SK-N-SH treated with all-trans-retinoic acid at 6 μM for 48 hours (cell line): Measurements from ENCODE around the gene SLC25A20.

Experiments
- BACH2 ChIP-seq: fragments of 250-450 bp; sonication (Bioruptor Pico); IDR thresholded peaks from 2 replicates; pipeline ENCODE4 v1.9.0; 2021; ENCODE audit warnings: mild to moderate bottlenecking, borderline replicate concordance
- GLIS3 ChIP-seq: fragments of 250-450 bp; sonication (Bioruptor Pico); IDR thresholded peaks from 2 replicates; pipeline ENCODE4 v1.5.0; 2020; ENCODE audit warnings: mild to moderate bottlenecking, moderate library complexity
- TOX ChIP-seq: fragments of 250-450 bp; sonication (Bioruptor Pico); IDR thresholded peaks from 2 replicates; pipeline ENCODE4 v1.8.0; 2021; ENCODE audit warnings: mild to moderate bottlenecking, moderate library complexity, borderline replicate concordance
- ZFP30 ChIP-seq: fragments of 450-650 bp; formaldehyde crosslinking; IDR thresholded peaks from 2 replicates; pipeline ENCODE4 v1.5.0; 2022; ENCODE audit warnings: mild to moderate bottlenecking, moderate library complexity

DNA sequence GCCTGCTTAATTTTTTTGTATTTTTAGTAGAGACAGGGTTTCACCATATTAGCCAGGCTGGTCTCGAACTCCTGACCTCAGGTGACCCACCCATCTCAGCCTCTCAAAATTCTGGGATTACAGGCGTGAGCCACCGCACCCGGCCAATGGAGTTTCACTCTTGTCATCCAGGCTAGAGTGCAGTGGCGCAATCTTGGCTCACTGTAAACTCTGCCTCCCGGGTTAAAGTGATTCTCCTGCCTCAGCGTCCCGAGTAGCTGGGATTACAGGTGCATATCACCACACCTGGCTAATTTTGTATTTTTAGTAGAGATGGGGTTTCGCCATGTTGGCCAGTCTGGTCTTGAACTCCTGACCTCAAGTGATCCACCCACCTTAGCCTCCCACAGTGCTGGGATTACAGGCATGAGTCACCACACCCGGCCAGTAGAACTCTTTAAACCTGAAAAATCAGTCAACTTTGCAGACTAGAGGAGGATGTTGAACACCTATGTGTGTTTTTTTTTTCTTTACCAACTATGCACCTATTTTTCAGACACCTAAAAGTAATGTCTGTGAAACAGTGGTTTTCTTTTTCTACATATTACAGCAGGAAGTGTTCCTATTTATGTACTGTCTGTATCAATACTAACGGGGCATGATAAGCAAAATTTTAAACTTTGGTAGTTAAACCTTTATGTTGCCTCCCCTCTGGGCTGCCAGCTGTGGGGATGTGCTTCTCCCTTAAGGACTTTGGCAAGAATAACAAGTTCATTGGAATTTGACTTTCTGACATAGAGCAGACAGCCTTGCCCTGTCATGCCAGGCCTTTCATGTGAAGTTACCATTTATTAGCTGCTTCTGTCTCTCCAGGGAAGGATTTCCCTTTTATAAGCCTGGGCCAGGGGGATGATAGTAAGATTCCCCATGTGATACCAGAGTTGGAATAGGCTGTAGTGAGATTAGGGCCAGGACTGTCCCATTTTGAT lies 28.0 kb upstream of the SLC25A20 start:
- no peak for TF ChIP-seq TOX (CRISPR knock-in tag)
- no peak for TF ChIP-seq BACH2 (CRISPR knock-in tag)
- TF ChIP-seq ZFP30 (CRISPR knock-in tag): no peak
- TF ChIP-seq GLIS3 (CRISPR knock-in tag): no peak
